Endothelial cell of umbilical vein (primary cell): Measurements from ENCODE around the gene FAAH. TPM values are rescaled to one million over a fixed set of nuclear protein-coding genes. Genes with fewer than 3 reads are reported as not detected.

Experiments used
- BruUV-seq: library from RNA; stranded (reverse); fragments of 400-500 nt; replicated peaks from 2 replicates; lab custom pipeline; 2021; lab: Mats Ljungman, UMichigan
- CTCF ChIA-PET: fragments of 300-600, 350-600 bp; sonication (Branson Sonifier 250); formaldehyde crosslinking; loops from one replicate; lab custom pipeline; 2021; ENCODE audit warnings: antibody characterized with exemption, inconsistent platforms; lab: Charles Lee
- POLR2A ChIA-PET: fragments of 300-600, 350-600 bp; sonication (Branson Sonifier 250); formaldehyde crosslinking; loops from one replicate; lab custom pipeline; 2021; ENCODE audit warnings: antibody characterized with exemption, inconsistent platforms; lab: Charles Lee
- DNase-seq: peaks from one replicate; pipeline ENCODE4 v3.0.0-alpha.2; 2011; ENCODE audit warnings: low read depth, low spot score
- FAIRE-seq: peaks from 2 replicates; lab custom pipeline; 2011; peaks lifted over from hg19 to GRCh38; lab: Jason Lieb, UNC
- H2AFZ ChIP-seq: 2 replicates; pipeline ENCODE4 v1.6.0; 2012; ENCODE audit warnings: low read depth, low read length, control low read depth, inconsistent platforms
- H3K27ac ChIP-seq: 2 replicates; pipeline ENCODE4 v1.5.1; 2011; ENCODE audit warnings: low read depth, mild to moderate bottlenecking, control low read depth, low read length, moderate library complexity; ENCODE audit not compliant: insufficient read depth
- H3K27me3 ChIP-seq, 2 experiments: 2 replicates each; pipeline versions ENCODE4 v1.6.0 to v1.6.1; 2011; ENCODE audit warnings: low read length in 2 of 2, mixed read lengths in 1 of 2; ENCODE audit not compliant: control insufficient read depth in 2 of 2, insufficient read depth in 2 of 2
- H3K36me3 ChIP-seq, 2 experiments: 2 replicates in 1 of 2; 3 replicates in 1 of 2; pipeline ENCODE4 v1.5.1; 2011; ENCODE audit warnings: low read length in 2 of 2, mild to moderate bottlenecking in 1 of 2, moderate library complexity in 1 of 2; ENCODE audit not compliant: control insufficient read depth in 2 of 2, insufficient read depth in 2 of 2; ENCODE audit errors: extremely low read depth in 1 of 2
- H3K4me1 ChIP-seq: 3 replicates; pipeline ENCODE4 v1.5.1; 2011; ENCODE audit warnings: mild to moderate bottlenecking, low read length; ENCODE audit not compliant: control insufficient read depth, insufficient read depth; ENCODE audit errors: extremely low read depth
- H3K4me2 ChIP-seq: 2 replicates; pipeline ENCODE4 v1.6.1; 2011; ENCODE audit warnings: low read length, control low read depth, mixed read lengths; ENCODE audit not compliant: insufficient read depth
- H3K4me3 ChIP-seq, 3 experiments: fragments of 200-600 bp in 1 of 3; sonication (generic), shearing (Covaris generic) in 1 of 3; replicated peaks in 1 of 3; 2 replicates each; pipeline ENCODE4 v1.5.1; 2011 to 2016; ENCODE audit warnings: control low read depth in 3 of 3, low read length in 3 of 3, mild to moderate bottlenecking in 2 of 3, inconsistent platforms in 1 of 3, low read depth in 1 of 3, moderate library complexity in 1 of 3; ENCODE audit not compliant: insufficient read depth in 1 of 3
- H3K79me2 ChIP-seq: 2 replicates; pipeline ENCODE4 v1.6.0; 2012; ENCODE audit warnings: low read length, inconsistent platforms; ENCODE audit not compliant: control insufficient read depth, insufficient read depth
- H3K9ac ChIP-seq: replicated peaks from 2 replicates; pipeline ENCODE3; 2011; ENCODE audit warnings: low read length, control low read depth; ENCODE audit not compliant: insufficient read depth; ENCODE audit errors: extremely low read depth
- H3K9me1 ChIP-seq: replicated peaks from 3 replicates; pipeline ENCODE4 v1.6.0; 2011; ENCODE audit warnings: mild to moderate bottlenecking, low read length; ENCODE audit not compliant: control insufficient read depth, insufficient read depth; ENCODE audit errors: extremely low read depth
- H3K9me3 ChIP-seq: replicated peaks from 2 replicates; pipeline ENCODE4 v1.5.1; 2012; ENCODE audit warnings: low read length, inconsistent platforms; ENCODE audit not compliant: control insufficient read depth, insufficient read depth
- H4K20me1 ChIP-seq: replicated peaks from 2 replicates; pipeline ENCODE3; 2011; ENCODE audit warnings: mild to moderate bottlenecking, low read length; ENCODE audit not compliant: control insufficient read depth, insufficient read depth; ENCODE audit errors: extremely low read depth
- CTCF ChIP-seq, 2 donors: IDR thresholded peaks; 1 replicate in 1 of 2; 2 replicates in 1 of 2; pipeline ENCODE4 v1.5.1; 2011; ENCODE audit warnings: low read length in 2 of 2, mild to moderate bottlenecking in 2 of 2, moderate library complexity in 2 of 2, control low read depth in 1 of 2, inconsistent platforms in 1 of 2, low read depth in 1 of 2; ENCODE audit not compliant: insufficient read depth in 1 of 2; ENCODE audit errors: extremely low read depth in 1 of 2
- EZH2 ChIP-seq: IDR thresholded peaks from 2 replicates; pipeline ENCODE4 v1.6.1; 2012; ENCODE audit warnings: borderline replicate concordance, low read depth, mild to moderate bottlenecking, moderate library complexity, low read length, inconsistent platforms; ENCODE audit not compliant: severe bottlenecking
- FOS ChIP-seq: IDR thresholded peaks from 2 replicates; pipeline ENCODE4 v1.6.1; 2011; ENCODE audit warnings: mild to moderate bottlenecking, low read length, moderate library complexity, borderline replicate concordance; ENCODE audit not compliant: insufficient read depth
- GATA2 ChIP-seq: IDR thresholded peaks from 2 replicates; pipeline ENCODE4 v1.7.0; 2011; ENCODE audit warnings: low read depth, mild to moderate bottlenecking, moderate library complexity, mixed read lengths, low read length; ENCODE audit not compliant: insufficient read length, insufficient read depth
- JUN ChIP-seq: IDR thresholded peaks from 2 replicates; pipeline ENCODE4 v1.6.1; 2011; ENCODE audit warnings: borderline replicate concordance, low read depth; ENCODE audit not compliant: insufficient read length, insufficient read depth
- MAX ChIP-seq: IDR thresholded peaks from 2 replicates; pipeline ENCODE4 v1.6.1; 2011; ENCODE audit not compliant: insufficient read depth, insufficient read length
- MYC ChIP-seq: IDR thresholded peaks from one replicate; pipeline ENCODE4 v1.6.1; 2011; ENCODE audit warnings: mild to moderate bottlenecking, low read depth, low read length
- POLR2A ChIP-seq: IDR thresholded peaks from 2 replicates; pipeline ENCODE4 v1.6.1; 2012; ENCODE audit warnings: low read depth, mild to moderate bottlenecking, control low read depth, low read length
- POLR2AphosphoS5 ChIP-seq: IDR thresholded peaks from 2 replicates; pipeline ENCODE4 v1.6.1; 2012; ENCODE audit warnings: low read depth, mild to moderate bottlenecking, control low read depth, low read length, moderate library complexity; ENCODE audit not compliant: insufficient read depth
- dilution Hi-C: fragments of 300-500 bp; cut with MboI; formaldehyde crosslinking; loops from one replicate; pipeline ENCODE4 v1.15.0; 2019; ENCODE audit warnings: low sequenced_read_pairs; ENCODE audit not compliant: extremely low pct_ligation_motif_present
- intact Hi-C: fragments of 100-400 bp; cut with micrococcal nuclease; formaldehyde crosslinking; loops from one replicate; pipeline ENCODE4 v1.10.0; 2022
- polyA plus RNA-seq, 4 experiments: library from polyadenylated mRNA; depleted of rRNA in 3 of 4; stranded (reverse) in 3 of 4; unstranded in 1 of 4; fragments of >200 nt; gene quantifications; 2 replicates each; pipeline versions ENCODE4 v1.2.1 to v1.2.3, GENCODE V29; 2011 to 2012; ENCODE audit warnings: missing spikeins in 1 of 4
- total RNA-seq: library from RNA; stranded (reverse); gene quantifications from 2 replicates; pipeline ENCODE4 v1.2.3, GENCODE V29; 2021

The FAAH gene
- total and polyA plus RNA-seq, 2 donors (not counting 3 experiments of a cell fraction or from before 2014, with no cell fraction given): 0.47 to 1.5 TPM

- ChIA-PET CTCF (interaction anchor here (0.7 to 5.8 kb wide), 3 partner anchors 9 to 17 kb away, joined by 3 to 29 read pairs (median 5); no protein-coding TSS in a partner anchor), POLR2A (no interaction called here)
- Histone ChIP-seq H3K27me3 (peaks cover 17 to 34% of the 10 kb centered on the region in 2 experiments), H3K9me3 (no peaks in the 10 kb centered on the region), H3K27ac (no peak overlapping the region), H3K79me2 (no peaks in the 10 kb centered on the region), H3K9ac (no peak overlapping the region), H3K36me3 (no peaks in the 10 kb centered on the region), H4K20me1 (no peaks in the 10 kb centered on the region), H3K9me1 (no peaks in the 10 kb centered on the region), H3K4me2 (no peak overlapping the region), H2AFZ (no peak overlapping the region), H3K4me1 (no peaks in the 10 kb centered on the region), H3K4me3 (no peak overlapping the region)
- dilution Hi-C loops: no loop called here
- DNase-seq (no peak), FAIRE-seq (no peak)
- no TSS peak for BruUV-seq
- intact Hi-C loops: no loop called here
- no peak for TF ChIP-seq JUN
- no peak for TF ChIP-seq EZH2
- TF ChIP-seq MYC: no peak
- TF ChIP-seq FOS: no peak
- TF ChIP-seq MAX: no peak
- TF ChIP-seq CTCF (IDR thresholded peaks at IDR 0.05; ENCODE audit: extremely low read depth in 1 of 2, insufficient read depth in 1 of 2, low read depth in 1 of 2, low read length in 2 of 2): no peak
- TF ChIP-seq GATA2: no peak
- no peak for TF ChIP-seq POLR2AphosphoS5
- TF ChIP-seq POLR2A: no peak
Observed at GRCh38 chr1:46459315-46459714, 65.2 kb downstream of the FAAH start.
